IPS DF 6.9 (cell line): Measurements from ENCODE around the gene LRRC41.
"Not testable (repeated sequence)": the region's sequence is repeated elsewhere in the genome, so short reads cannot be mapped to it uniquely, and the experiment has no call there.

Experiments used
- DNase-seq: peaks from one replicate; pipeline ENCODE4 v3.0.0-alpha.2; 2013; ENCODE audit warnings: low read depth, low spot score
- H3K27ac ChIP-seq: one replicate; pipeline ENCODE4 v1.5.1; 2013; ENCODE audit warnings: low read length, control low read depth
- H3K27me3 ChIP-seq: 2 replicates; pipeline ENCODE4 v1.6.1; 2013; ENCODE audit warnings: mild to moderate bottlenecking, low read length; ENCODE audit not compliant: control insufficient read depth, insufficient read depth
- H3K36me3 ChIP-seq: 2 replicates; pipeline ENCODE4 v1.6.1; 2013; ENCODE audit warnings: low read length; ENCODE audit not compliant: control insufficient read depth, insufficient read depth
- H3K4me1 ChIP-seq: 2 replicates; pipeline ENCODE4 v1.6.1; 2013; ENCODE audit warnings: low read length; ENCODE audit not compliant: control insufficient read depth, insufficient read depth
- H3K4me3 ChIP-seq: 2 replicates; pipeline ENCODE4 v1.5.1; 2013; ENCODE audit warnings: mild to moderate bottlenecking, low read length
- H3K9me3 ChIP-seq: 2 replicates; pipeline ENCODE4 v1.6.1; 2013; ENCODE audit warnings: low read length, inconsistent platforms; ENCODE audit not compliant: control insufficient read depth, insufficient read depth
- WGBS: extraction: QIAGEN DNeasy Blood & Tissue Kit; methylation state at CpG from one replicate; pipeline ENCODE4 v1.1.7; 2013; ENCODE audit warnings: mixed read lengths, missing lambda C conversion rate; ENCODE audit not compliant: insufficient read length, insufficient coverage; 5-methylcytosine and 5-hydroxymethylcytosine counted together

LRRC41 gene

GRCh38 chr1:46242918-46243317, 60.5 kb downstream of the LRRC41 start:
- H3K4me1 ChIP-seq: no peaks in the 10 kb centered on the region
- WGBS: no CpG with 5 or more reads among the region's 1 CpG
- no peak overlapping the region for H3K27ac ChIP-seq
- no peak overlapping the region for H3K4me3 ChIP-seq
- no peaks in the 10 kb centered on the region for H3K27me3 ChIP-seq
- H3K9me3 ChIP-seq: no peaks in the 10 kb centered on the region
- H3K36me3 ChIP-seq: no peaks in the 10 kb centered on the region
- DNase-seq: no peak

GRCh38 chr1:46241733-46242132, 61.7 kb downstream of the LRRC41 start:
- not testable (repeated sequence) for H3K4me1 ChIP-seq, H3K27me3 ChIP-seq, H3K27ac ChIP-seq, DNase-seq, H3K9me3 ChIP-seq, H3K4me3 ChIP-seq, H3K36me3 ChIP-seq
- no CpG with 5 or more reads among the region's 38 CpGs for WGBS

GRCh38 chr1:46238865-46239264, 64.6 kb downstream of the LRRC41 start:
- not testable (repeated sequence) for H3K27ac ChIP-seq, H3K4me3 ChIP-seq, H3K9me3 ChIP-seq, H3K4me1 ChIP-seq, H3K36me3 ChIP-seq, H3K27me3 ChIP-seq, DNase-seq
- WGBS: no CpG with 5 or more reads among the region's 1 CpG

GRCh38 chr1:46236882-46237281, 66.5 kb downstream of the LRRC41 start:
- Histone ChIP-seq H3K27ac (no peak overlapping the region), H3K27me3 (no peaks in the 10 kb centered on the region), H3K9me3 (peaks cover 2% of the 10 kb centered on the region; the same call in 1 of the 2 replicates), H3K36me3 (no peaks in the 10 kb centered on the region), H3K4me3 (no peak overlapping the region), H3K4me1 (no peaks in the 10 kb centered on the region)
- WGBS: no CpG with 5 or more reads among the region's 4 CpGs
- no peak for DNase-seq

DNA sequence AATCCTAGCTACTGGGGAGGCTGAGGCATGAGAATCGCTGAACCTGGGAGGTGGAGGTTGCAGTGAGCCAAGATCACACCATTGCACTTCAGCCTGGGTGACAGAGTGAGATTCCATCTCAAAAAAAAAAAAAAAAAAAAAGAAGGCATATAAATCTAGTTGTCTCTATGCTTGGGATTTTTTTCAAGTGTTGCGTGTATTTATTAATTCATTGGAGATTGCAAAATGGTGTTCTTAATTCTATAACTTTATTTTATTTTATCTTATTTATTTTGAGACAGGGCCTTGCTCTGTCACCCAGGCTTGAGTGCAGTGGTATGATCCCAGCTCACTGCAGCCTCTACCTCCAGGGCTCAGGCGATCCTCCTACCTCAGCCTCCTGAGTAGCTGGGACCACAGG, 72.2 kb downstream of the LRRC41 start:
- H3K4me1 ChIP-seq, H3K36me3 ChIP-seq, H3K27me3 ChIP-seq, H3K27ac ChIP-seq, H3K9me3 ChIP-seq, H3K4me3 ChIP-seq, DNase-seq: not testable (repeated sequence)
- no CpG with 5 or more reads among the region's 3 CpGs for WGBS
